Measurements from ENCODE around the gene LRP5.

Gene LRP5

GRCh38 chr11:68266936-68267880, 45.2 kb upstream of the LRP5 start:
- H3K4me3 ChIP-seq (ENCODE audit: low read depth, low read length) = no peak overlapping the region
- no peak for DNase-seq (ENCODE audit: low read depth, low spot score)
- TF ChIP-seq, protein P1, sequence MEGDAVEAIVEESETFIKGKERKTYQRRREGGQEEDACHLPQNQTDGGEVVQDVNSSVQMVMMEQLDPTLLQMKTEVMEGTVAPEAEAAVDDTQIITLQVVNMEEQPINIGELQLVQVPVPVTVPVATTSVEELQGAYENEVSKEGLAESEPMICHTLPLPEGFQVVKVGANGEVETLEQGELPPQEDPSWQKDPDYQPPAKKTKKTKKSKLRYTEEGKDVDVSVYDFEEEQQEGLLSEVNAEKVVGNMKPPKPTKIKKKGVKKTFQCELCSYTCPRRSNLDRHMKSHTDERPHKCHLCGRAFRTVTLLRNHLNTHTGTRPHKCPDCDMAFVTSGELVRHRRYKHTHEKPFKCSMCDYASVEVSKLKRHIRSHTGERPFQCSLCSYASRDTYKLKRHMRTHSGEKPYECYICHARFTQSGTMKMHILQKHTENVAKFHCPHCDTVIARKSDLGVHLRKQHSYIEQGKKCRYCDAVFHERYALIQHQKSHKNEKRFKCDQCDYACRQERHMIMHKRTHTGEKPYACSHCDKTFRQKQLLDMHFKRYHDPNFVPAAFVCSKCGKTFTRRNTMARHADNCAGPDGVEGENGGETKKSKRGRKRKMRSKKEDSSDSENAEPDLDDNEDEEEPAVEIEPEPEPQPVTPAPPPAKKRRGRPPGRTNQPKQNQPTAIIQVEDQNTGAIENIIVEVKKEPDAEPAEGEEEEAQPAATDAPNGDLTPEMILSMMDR (IDR thresholded peaks at IDR 0.05; ENCODE audit: insufficient read depth, low read length, missing control alignments) = no peak
- CTCF ChIA-PET = interaction anchor here (1.1 to 10.8 kb wide), 3 partner anchors 9 to 113 kb away, joined by 3 to 124 read pairs (median 8); no protein-coding TSS in a partner anchor
- POLR2A ChIA-PET = no interaction called here

DNA sequence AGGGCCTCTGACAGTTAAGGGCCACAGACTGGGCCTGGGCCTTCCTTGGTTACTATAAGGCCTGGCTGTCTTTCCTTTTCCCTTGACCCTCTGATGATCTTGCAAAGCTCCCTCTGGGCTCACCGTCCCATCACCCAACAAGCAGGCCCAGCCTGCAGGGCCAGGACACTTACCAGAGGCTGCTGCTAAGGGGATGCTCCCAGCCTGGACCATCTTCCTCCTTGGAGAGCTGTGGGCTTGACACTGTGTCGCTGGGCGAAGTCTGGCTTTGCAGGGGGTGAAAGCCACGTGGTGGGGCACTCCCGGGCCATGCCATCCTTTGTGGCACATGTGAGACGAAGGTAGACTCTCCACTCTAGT, 44.5 kb upstream of the LRP5 start:
- no peak overlapping the region for H3K4me3 ChIP-seq (ENCODE audit: low read depth, low read length)
- POLR2A ChIA-PET = no interaction called here
- TF ChIP-seq, protein P1 (IDR thresholded peaks at IDR 0.05; ENCODE audit: insufficient read depth, low read length, missing control alignments) = no peak
- CTCF ChIA-PET = interaction anchor here (10.8 kb wide), 1 partner anchor 10 kb away, joined by 124 read pairs; no protein-coding TSS in a partner anchor
- no peak for DNase-seq (ENCODE audit: low read depth, low spot score)

DNA sequence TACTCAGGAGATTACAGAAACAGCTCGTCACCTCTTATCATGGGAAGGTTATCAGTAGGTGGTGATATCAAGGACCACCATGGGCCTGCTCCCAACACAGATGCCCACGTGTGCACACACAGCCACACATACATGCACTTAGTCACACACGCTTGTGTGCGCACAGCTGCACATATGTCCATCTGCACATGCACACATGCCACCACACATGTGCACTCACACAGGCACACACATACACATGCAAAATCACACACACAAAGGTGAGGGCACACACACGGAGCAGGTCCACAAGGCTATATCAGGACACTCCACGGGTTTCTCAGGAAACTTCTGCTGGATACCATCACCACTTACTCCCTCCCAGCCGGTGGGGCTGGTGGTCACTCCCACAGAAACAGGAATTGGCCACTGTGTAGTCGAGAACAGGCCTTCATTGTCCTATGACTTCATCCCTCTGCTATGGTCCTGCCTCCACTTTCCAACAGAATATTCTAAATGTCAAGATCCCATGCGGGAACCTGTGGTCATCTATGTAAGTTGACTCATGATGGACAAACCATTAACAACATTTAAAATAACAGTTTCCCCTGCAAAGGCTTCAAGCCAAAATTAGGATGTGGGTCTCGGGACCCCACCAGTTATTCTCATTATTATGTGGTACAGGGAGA, 42.8 kb upstream of the LRP5 start:
- ChIA-PET CTCF (interaction anchor here (1.3 to 10.8 kb wide), 4 partner anchors 12 to 114 kb away, joined by 5 to 124 read pairs (median 38); no protein-coding TSS in a partner anchor), POLR2A (interaction anchor here (4.3 kb wide), 1 partner anchor 11 kb away, joined by 39 read pairs; no protein-coding TSS in a partner anchor)
- peak overlapping the region; percentile 38 for H3K4me3 ChIP-seq (ENCODE audit: low read depth, low read length)

DNA sequence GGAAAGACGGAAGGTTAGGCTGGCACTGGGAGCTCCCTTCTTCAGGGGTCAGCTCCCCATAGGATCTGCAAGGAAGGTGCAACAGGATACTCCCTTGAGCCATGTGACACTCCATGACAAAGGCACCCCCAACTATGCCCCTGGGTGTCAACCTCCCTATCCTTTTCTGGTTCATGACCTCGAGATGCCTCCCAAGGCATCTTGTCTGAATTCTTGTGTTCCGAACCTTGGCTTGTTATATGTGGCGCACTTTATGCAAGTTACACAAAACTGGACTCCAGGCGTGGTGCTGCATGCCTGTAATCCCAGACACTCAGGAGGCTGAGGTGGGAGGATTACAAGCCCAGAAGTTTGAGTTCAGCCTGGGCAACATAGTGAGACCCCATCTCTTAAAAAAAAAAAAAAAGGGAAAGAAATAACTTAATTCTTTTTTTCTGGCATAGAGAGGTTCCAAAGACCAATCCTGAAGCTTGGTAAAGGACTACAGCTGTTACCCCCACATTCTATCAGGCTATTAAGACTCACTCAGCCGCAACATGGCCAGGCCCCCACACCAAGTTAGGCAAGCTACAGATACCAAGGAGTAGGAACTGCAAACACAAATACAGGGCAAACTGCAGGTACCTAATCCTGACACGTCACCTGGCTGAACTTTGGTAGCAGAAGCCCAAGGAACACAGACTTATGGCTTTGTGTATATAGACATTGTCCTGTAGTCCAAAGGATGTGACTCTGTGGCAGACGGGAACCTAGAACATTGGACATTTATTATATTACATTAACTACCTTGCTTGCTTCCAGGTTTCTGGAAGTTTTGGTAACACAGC, 42.0 kb upstream of the LRP5 start:
- POLR2A ChIA-PET = interaction anchor here (0.8 to 4.3 kb wide), 2 partner anchors 12 to 176 kb away, joined by 3 to 39 read pairs; no protein-coding TSS in a partner anchor
- H3K4me3 ChIP-seq (ENCODE audit: low read depth, low read length) = peak overlapping the region; percentile 95
- CTCF ChIA-PET = interaction anchor here (0.7 to 10.8 kb wide), 13 partner anchors 9 to 137 kb away, joined by 3 to 124 read pairs (median 4); no protein-coding TSS in a partner anchor
- TF ChIP-seq, protein P1 (IDR thresholded peaks at IDR 0.05; ENCODE audit: insufficient read depth, low read length, missing control alignments) = no peak
- no peak for DNase-seq (ENCODE audit: low read depth, low spot score)

More for the DNA sequence above, 42.8 kb upstream of the LRP5 start:
- DNase-seq (ENCODE audit: low read depth, low spot score) = no peak
- TF ChIP-seq, protein P1 (IDR thresholded peaks at IDR 0.05; ENCODE audit: insufficient read depth, low read length, missing control alignments) = no peak

GRCh38 chr11:68271023-68271780, 41.2 kb upstream of the LRP5 start:
- CTCF ChIA-PET = interaction anchor here (0.7 to 10.8 kb wide), 15 partner anchors 9 to 136 kb away, joined by 3 to 124 read pairs (median 4); no protein-coding TSS in a partner anchor
- TF ChIP-seq, protein P1 (IDR thresholded peaks at IDR 0.05; ENCODE audit: insufficient read depth, low read length, missing control alignments) = peak; percentile 70
- no peak for DNase-seq (ENCODE audit: low read depth, low spot score)
- H3K4me3 ChIP-seq (ENCODE audit: low read depth, low read length) = peak overlapping the region; percentile 95
- POLR2A ChIA-PET = interaction anchor here (0.8 to 4.3 kb wide), 7 partner anchors 13 to 189 kb away, joined by 3 to 39 read pairs (median 4); no protein-coding TSS in a partner anchor
